Urothelium cell line (cell line): ENCODE measurements around the gene ATAD5.
"Not testable (repeated sequence)": the region's sequence is repeated elsewhere in the genome, so short reads cannot be mapped to it uniquely, and the experiment has no call there.

Experiments
- DNase-seq: peaks from one replicate; pipeline ENCODE4 v3.0.0; 2011; ENCODE audit warnings: low spot score, mixed read lengths
- FAIRE-seq: peaks from 2 replicates; lab custom pipeline; 2011; peaks lifted over from hg19 to GRCh38; lab: Jason Lieb, UNC

Gene ATAD5, protein sequence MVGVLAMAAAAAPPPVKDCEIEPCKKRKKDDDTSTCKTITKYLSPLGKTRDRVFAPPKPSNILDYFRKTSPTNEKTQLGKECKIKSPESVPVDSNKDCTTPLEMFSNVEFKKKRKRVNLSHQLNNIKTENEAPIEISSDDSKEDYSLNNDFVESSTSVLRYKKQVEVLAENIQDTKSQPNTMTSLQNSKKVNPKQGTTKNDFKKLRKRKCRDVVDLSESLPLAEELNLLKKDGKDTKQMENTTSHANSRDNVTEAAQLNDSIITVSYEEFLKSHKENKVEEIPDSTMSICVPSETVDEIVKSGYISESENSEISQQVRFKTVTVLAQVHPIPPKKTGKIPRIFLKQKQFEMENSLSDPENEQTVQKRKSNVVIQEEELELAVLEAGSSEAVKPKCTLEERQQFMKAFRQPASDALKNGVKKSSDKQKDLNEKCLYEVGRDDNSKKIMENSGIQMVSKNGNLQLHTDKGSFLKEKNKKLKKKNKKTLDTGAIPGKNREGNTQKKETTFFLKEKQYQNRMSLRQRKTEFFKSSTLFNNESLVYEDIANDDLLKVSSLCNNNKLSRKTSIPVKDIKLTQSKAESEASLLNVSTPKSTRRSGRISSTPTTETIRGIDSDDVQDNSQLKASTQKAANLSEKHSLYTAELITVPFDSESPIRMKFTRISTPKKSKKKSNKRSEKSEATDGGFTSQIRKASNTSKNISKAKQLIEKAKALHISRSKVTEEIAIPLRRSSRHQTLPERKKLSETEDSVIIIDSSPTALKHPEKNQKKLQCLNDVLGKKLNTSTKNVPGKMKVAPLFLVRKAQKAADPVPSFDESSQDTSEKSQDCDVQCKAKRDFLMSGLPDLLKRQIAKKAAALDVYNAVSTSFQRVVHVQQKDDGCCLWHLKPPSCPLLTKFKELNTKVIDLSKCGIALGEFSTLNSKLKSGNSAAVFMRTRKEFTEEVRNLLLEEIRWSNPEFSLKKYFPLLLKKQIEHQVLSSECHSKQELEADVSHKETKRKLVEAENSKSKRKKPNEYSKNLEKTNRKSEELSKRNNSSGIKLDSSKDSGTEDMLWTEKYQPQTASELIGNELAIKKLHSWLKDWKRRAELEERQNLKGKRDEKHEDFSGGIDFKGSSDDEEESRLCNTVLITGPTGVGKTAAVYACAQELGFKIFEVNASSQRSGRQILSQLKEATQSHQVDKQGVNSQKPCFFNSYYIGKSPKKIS (N-terminal part only)

DNA sequence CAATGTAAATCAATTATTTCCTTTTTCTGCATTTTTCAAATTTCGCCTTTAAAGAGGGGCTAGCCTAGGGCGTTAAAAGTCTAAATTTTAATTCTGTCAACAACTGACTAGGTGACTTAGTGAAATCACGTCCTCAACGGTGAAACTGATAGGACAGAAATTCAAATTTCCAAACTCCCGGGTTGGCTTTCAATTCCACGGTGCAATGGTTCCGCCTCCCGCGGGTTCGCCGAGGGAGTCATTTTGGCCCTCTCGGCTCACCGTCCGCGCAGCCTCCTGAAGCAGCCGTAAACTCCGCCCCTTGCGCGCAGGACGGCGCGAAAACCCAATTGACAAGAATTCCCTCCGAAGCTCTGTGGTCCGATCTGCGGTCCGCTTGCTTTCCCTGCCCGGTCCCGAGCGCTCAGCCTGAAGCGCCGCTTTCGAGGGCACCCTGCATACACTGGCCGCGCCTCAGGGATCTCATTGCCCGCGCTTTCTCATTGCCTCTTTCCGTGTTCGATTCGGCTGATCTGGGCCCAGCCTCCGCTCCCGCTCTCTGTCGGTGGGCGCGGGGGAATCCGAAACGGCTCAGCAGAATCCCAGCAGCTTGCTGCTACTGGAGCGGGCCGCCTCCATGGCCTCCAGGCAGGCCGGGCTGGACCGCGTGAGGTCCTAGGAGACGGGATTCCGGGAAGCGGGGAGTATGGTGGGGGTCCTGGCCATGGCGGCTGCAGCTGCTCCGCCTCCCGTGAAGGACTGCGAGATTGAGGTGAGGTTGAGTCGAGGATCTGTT, at the start of gene ATAD5:
Gene ATAD5 (plus strand): TSS at position 304 of the 775 bp plus-strand sequence. CDS start 382 bp downstream, at position 686.
- FAIRE-seq (no peak), DNase-seq (peak; percentile 94)

DNA sequence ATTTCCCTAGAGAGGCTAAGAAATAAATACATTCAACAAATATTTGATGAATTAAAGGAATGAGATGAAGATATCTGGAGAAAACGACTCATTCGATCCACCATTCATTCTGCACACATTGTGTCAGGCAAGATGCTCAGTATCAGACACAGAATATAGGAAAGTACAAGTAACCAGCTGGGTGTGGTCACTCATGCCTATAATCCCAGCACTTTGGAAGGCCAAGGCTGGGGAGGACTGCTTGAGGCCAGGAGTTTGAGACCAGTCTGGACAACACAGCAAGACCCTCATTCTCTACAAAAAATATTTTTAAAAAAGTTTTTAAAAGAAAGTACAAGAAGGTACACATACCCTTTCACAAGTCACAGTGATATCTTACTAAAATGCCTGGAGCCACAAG, 49.6 kb upstream of the ATAD5 start:
- DNase-seq (no peak), FAIRE-seq (no peak)

DNA sequence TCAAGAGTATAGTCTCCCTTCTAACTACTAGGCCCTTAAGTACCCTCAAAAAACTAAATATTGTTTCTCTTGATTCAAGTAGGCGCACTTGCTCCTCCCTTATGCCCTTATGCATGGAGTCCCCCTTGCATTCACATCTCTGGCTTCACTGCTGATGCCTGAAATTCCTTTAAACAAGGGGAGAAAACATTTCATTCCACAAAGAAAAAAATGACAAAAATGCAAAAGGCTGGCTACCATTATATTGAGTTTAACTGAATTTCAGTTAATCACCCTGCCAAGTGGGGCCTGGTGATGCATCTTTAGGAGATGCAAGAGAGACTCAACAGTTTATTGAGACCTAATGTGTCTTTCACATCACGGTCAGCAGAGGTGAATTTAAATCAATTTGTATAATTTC, 42.8 kb upstream of the ATAD5 start:
- no peak for FAIRE-seq

DNA sequence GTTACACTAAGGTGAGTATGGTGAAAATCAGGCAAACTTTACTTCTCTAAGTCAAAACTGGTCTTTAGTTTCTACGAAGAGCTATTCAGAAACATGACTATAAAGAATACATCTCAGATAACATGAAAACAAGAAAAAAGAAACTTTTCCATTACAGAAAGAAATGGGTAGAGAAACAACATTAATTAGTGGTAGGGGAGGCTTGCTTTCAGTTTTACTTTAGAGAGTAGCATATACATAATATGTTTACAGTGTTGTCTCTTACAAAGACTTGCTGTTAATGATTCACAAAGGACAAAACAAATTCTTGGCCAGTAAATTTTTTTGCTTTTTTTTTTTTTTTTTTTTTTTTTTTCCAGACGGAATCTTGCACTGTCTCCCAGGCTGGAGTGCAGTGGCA, 41.5 kb upstream of the ATAD5 start:
- no peak for DNase-seq
- no peak for FAIRE-seq

More for the DNA sequence above, 42.8 kb upstream of the ATAD5 start:
- no peak for DNase-seq

DNA sequence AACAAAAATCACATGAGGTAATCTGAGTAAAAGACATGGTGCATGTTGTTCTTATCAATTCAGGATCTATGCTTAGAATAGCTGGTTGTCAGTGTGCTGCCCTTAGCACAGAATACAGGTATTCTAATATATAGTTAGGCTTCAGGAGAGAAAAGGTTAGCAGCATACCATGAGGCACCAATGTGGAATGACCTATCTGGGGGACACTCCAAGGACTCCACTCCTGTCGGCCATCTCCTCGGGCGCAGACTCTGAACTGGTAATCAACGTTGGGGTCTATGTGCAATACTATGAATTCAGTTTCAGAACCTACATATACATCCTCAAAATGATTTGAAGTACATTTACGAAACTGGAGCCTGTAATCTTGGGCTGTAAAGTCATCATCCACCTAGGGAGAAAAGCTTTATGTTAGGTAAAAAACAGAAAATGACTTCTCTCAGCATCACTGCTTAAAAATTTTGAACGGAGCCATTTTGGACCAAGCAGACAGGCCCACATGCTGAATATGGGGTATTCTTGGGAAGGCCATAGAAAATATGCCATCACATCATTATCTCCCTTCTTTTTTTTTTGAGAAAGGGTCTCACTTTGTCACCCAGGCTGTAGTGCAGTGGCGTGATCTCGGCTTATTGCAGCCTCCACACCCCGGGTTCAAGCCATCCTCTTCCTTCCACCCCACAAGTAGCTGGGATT, 38.3 kb upstream of the ATAD5 start:
- no peak for FAIRE-seq
- no peak for DNase-seq

DNA sequence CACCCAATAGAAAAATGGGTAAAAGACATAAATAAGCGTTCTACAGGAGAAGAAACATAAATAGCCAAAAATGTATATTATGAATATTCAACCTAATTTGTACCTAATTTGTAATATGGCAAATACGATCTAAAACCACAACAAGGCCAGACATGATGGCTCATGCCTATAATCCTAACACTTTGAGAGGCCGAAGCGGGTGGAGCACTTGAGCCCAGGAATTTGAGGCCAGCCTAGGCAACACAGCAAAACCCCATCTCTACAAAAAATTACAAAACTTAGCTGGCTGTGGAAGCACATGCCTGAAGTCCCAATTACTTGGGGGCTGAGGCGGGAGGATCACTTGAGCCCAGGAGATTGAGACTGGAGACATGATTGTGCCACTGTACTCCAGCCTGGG, 37.4 kb upstream of the ATAD5 start:
- no peak for FAIRE-seq
- DNase-seq = no peak

DNA sequence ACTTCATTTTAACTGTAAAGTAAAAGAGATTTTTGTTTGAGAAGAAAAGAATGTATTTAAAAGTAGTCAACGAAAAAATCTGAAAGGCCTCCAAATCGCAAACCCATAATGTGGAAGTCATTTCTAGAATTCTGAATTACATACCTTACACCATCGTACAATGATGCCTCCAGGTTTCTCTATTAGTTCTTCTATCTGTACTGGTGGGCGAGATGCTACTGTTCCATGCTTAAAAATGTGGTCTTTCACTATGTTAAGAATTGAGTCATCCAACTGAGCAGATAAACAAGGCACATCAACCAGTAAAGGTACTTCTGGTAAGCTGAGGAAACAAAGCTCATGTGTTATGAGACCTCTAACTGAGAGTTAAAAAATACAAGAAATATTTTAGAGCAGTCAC, 35.8 kb upstream of the ATAD5 start:
- no peak for DNase-seq
- FAIRE-seq = no peak

DNA sequence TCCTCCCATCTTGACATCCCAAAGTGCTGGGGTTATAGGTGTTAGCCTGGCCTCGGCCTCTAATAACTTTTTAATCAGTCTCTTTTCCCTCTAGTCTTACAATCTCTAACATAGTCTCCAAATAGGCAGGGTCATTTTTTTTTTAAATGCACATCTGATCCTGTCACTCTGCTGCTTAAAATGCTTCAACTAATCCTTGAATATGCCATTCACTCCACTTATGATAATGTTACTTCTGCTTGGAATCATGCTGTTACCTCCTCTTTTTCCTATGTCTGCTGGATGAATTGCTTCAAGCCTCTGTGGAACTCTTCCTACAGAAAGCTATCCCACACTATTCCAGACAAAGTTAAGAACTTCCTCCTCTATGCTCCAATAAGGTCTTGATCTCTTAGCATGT, 30.1 kb upstream of the ATAD5 start:
- DNase-seq (no peak), FAIRE-seq (no peak)

DNA sequence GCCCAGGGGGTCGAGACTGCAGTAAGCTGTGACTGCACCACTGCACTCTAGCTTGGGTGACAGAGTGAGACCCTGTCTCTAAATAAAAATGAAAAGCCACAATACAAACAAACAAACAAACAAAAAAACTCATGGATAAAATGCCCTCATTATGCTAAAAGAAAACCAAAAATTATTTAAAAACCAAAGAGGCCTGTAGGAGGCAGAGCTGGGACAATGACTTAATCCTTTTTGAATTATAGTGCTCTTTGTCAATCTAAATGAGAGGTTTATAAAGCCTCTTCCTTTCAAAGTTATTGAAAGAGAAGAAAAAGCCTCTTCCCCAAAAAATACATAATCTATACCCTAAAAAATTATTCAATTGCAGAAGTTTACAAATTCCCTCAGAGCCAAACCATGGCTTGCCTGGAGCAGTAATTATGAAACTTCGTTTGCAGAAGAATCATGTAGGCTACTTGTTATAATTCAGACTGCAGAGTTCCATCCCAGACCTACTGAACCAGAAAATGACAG, 25.8 kb upstream of the ATAD5 start:
- DNase-seq (no peak), FAIRE-seq (no peak)

DNA sequence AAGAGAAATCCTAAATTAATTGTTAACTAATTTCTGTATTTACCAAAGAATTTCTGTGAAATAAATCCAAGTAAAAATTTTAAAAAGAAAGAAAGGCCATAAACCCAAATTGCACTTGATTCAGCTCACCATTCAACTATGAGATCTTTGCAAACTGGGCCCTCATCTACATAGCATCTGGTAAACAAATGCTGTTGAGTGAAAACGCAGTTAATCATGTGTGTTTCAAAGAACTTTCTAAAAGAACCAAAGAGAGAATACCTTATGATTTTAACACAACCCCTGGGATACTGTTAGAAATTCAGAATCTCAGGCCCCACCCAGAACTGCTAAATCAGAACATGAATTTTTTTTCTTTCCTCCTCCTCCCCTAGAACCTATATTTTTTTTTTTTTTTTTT, 23.9 kb upstream of the ATAD5 start:
- DNase-seq (no peak), FAIRE-seq (no peak)

DNA sequence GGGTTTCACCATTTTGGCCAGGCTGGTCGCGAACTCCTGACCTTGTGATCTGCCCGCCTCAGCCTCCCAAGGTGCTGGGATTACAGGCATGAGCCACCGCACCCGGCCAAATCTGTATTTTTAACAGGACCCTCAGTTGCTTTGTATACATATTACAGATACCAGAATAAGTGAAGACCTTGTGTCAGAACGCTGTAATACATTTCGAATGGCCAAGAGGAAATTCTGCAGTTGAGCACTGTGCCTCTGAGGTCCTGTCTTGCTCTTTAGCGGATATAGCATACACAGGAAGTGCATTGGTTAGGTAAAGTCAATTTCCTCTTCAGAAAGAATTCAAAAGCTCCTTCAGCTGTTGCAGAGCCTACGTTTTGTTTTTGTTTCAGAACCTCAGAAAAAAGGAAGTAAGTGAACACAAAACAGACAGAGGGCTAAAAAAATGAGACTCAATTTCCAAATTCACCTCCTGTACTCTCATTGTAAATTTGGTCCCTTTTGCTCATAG, 22.9 kb upstream of the ATAD5 start:
- DNase-seq (no peak), FAIRE-seq (no peak)

DNA sequence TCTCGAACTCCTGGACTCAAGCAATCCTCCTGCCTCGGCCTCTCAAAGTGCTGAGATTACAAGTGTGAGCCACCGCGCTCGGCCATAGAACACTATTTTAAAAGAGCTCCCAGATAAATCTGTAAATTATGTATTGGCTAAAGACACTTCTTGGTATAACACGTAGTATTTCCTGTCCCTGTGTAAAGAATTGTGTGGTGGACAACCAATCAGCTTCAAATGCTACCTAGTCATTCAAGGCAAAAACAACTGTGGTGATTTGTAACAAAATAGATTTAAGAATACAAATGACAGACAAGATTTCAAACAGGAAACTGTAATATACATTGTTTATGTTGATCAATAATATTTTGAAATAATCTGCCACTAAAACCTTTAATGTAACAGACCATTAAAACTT, 21.9 kb upstream of the ATAD5 start:
- DNase-seq (no peak), FAIRE-seq (no peak)

DNA sequence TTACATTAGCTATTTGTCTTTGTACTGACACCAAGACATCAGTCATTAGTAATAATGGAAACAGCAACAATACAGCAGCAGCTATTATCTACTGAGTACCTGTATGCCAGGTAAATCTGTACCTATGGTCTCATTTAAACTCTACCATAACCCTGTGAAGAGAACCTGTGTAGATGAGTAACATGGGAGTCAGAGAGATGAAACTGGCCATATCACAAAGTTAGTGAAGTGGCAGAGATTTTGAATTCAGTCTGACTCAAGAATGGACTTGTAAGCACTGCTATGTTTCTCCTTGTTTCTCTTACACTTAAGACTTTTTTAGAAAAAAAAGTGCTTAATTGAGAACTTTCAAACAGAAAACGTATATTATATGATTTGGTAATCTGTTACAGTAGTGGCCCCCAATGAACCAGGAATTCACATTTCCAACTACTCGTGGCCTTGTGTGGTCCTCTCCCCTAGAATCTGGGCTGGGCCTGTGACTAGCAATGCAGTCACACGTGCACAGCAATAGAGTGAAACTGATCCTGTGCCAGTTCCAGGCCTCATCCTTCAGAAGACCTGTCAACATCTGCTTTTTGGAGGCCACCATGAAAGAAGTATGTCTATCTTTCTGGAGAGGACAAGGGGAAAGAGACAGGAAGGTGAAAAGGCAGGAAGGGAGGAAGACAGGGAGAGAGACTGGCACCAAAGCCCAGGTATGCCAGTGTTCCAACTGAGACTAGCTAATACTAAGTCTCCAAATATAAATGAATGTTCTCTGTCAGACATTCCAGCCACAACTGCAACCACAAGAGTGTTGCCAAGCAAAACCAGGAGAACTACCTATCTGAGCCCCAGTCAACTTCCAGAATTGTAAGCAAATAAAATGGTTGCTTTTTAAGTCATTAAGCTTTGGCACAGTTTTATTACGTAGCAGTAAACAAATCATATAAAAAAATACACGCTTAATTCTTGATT, 19.3 kb upstream of the ATAD5 start:
- DNase-seq = no peak
- FAIRE-seq = no peak

DNA sequence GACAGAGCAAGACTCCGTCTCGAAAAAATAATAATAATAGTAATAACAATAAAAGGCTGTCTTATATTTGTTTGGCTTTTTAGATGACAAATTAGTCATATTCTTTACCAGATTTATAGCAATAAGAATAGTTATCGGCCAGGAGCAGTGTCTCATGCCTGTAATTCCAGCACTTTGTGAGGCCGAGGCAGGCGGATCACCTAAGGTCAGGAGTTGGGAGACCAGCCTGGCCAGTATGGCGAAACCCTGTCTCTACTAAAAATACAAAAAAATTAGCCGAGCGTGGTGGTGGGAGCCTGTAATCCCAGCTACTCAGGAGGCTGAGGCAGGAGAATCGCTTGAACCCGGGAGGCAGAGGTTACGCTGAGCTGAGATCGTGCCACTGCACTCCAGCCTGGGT, 17.5 kb upstream of the ATAD5 start:
- FAIRE-seq, DNase-seq: not testable (repeated sequence)

DNA sequence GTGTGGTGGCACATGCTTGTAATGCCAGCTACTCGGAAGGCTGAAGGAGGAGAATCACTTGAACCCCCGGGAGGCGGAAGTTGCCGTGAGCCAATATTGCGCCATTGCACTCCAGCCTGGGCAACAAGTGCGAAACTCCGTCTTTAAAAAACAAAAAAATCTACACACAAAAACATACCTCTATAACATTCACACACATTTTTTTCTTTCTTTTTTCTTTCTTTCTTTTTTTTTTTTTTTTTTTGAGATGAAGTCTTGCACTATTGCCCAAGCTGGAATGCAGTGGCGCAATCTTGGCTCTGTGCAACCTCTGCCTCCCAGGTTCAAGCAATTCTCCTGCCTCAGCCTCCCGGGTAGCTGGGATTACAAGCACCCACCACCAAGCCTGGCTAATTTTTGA, 16.9 kb upstream of the ATAD5 start:
- not testable (repeated sequence) for FAIRE-seq, DNase-seq

DNA sequence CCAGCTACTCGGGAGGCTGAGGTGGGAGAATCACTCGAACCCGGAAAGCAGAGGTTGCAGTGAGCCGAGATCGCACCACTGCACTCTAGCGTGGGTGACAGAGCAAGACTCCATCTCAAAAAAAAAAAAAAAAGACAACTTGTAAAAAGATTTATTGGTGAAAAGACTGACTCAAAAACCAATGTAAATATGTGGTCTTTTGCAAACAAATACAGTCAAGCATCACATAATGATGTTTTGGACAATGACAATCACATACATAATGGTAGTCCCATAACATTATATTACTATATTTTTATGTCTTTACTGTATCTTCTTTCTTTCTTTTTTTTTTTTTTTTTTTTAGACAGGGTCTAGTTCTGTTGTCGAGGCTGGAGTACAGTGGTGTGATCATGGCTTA, 15.6 kb upstream of the ATAD5 start:
- FAIRE-seq (no peak), DNase-seq (no peak)

DNA sequence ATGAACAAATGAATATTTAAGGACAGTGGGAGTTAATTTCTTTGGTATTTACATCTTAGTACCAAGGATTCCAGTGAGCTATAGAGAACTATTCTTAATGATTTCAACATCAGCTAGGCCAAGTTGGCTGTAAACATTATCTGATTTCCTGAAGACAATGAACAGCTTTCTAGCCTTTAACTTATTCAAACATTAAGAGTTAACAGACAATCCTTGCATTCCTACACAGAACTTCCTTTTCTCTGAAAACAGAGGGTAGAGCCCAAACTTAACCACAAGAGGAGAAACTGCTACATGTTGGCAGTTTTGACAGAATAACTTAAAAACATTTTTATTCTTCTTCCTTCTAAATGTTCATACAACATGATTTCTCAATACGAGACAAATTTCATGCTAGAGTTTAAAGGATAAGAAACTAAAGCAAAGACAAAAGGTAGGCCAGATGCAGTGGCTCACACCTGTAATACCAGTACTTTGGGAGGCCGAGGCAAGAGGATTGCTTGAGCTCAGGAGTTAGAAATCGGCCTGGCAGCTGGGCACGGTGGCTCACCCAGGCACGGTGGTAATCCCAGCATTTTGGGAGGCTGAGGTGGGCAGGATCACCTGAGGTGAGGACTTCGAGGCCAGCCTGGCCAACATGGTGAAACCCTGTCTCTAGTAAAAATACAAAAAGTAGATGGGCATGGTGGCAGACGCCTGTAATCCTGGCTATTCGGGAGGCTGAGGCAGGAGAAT, 11.6 kb upstream of the ATAD5 start:
- no peak for FAIRE-seq
- no peak for DNase-seq
